Measurements from ENCODE around the gene ZFP30. TPM values are rescaled to one million over a fixed set of nuclear protein-coding genes. Genes with fewer than 3 reads are reported as not detected.

Gene ZFP30
- total and polyA plus RNA-seq, 2 of the 13 experiments (the other 11 are each of a cell fraction or from before 2014, with no cell fraction given), result 3.4 to 19.2 TPM

DNA sequence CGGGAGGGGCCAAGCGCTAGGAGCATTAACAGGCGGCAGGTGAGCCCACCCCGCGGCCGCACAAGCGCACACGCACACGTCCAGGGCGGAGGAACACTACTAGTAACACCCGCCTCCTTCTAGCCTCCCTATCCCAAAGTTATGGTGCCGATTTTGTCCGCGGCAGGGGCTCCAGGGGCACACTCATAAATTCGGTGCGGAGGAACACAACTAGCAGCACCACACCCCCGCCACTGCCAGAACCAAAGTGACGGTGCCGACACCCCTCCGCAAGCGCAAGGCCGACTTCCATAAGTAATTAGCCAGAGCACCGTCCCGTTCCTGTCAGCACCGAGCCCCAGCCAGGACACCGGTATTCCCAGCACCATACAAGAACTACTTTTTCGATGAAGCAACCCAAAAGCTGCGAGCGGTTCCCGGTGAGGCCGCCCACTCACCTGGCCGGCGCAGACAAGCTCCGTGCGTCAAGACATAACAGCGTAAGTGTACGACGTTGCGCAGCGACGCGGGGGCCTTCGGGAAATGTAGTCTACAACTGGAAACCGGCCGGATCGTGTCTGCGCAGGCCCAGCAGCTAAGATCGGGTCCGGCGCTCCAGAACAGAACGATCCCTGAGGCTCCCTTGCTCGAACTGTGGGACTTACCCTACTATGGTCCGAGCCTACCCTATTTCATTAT lies 60.8 kb downstream of the ZFP30 start, which contains the start of the genes ZNF540 and ZNF571 (continued):
- TF ChIP-seq MAZ (IDR thresholded peaks at IDR 0.05; ENCODE audit: borderline replicate concordance, low read depth, low read length) (no peak), MAZ (CRISPR knock-in tag; IDR thresholded peaks at IDR 0.05; ENCODE audit: low read depth) (peak; percentile 50; the same call in 1 of the 2 replicates), ZBED4 (CRISPR knock-in tag; IDR thresholded peaks at IDR 0.05; ENCODE audit: borderline replicate concordance) (no peak), NRL (CRISPR knock-in tag; IDR thresholded peaks at IDR 0.05; ENCODE audit: borderline replicate concordance) (peak; percentile 59; the same call in 1 of the 2 replicates), ZNF660 (CRISPR knock-in tag; IDR thresholded peaks at IDR 0.05; ENCODE audit: borderline replicate concordance, low read depth) (no peak), NFRKB (IDR thresholded peaks at IDR 0.05) (no peak), ZNF570 (CRISPR knock-in tag; IDR thresholded peaks at IDR 0.05; ENCODE audit: borderline replicate concordance) (no peak), ZFP36L1 (CRISPR knock-in tag; IDR thresholded peaks at IDR 0.05) (no peak), CHCHD3 (CRISPR knock-in tag; IDR thresholded peaks at IDR 0.05) (no peak), ZNF7 (CRISPR knock-in tag; IDR thresholded peaks at IDR 0.05) (no peak), ZXDC (CRISPR knock-in tag; IDR thresholded peaks at IDR 0.05) (peak; percentile 35; the same call in 1 of the 2 replicates), SOX13 (IDR thresholded peaks at IDR 0.05) (no peak), SOX13 (CRISPR knock-in tag; conservative IDR thresholded peaks at IDR 0.05 in 1 of 2, IDR thresholded peaks at IDR 0.05 in 1 of 2) (peak in 1 of 2 experiments; percentile 43; a peak in 1 of 4 replicates), RBM22 (optimal IDR thresholded peaks at IDR 0.05; ENCODE audit: low read length) (no peak), NFYB (CRISPR knock-in tag; IDR thresholded peaks at IDR 0.05) (peak; percentile 35), SETDB1 (CRISPR knock-in tag; IDR thresholded peaks at IDR 0.05; ENCODE audit: borderline replicate concordance) (no peak), ARID3A (IDR thresholded peaks at IDR 0.05; ENCODE audit: low read depth, low read length) (no peak)
- TF ChIP-seq, protein P1, sequence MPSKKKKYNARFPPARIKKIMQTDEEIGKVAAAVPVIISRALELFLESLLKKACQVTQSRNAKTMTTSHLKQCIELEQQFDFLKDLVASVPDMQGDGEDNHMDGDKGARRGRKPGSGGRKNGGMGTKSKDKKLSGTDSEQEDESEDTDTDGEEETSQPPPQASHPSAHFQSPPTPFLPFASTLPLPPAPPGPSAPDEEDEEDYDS (CRISPR knock-in tag; IDR thresholded peaks at IDR 0.05), result 0 out of 2 replicates have a peak, but pooled peaks have one; percentile 31
